Activated CD4-positive, alpha-beta T cell treated with anti-CD3 and anti-CD28 coated beads, Interleukin-2, amount 10 ng/mL, durations not matched to agents 7 days and 5 days (primary cell): ENCODE measurements around the gene CLDN6. TPM values are rescaled to one million over a fixed set of nuclear protein-coding genes. Genes with fewer than 3 reads are reported as not detected.

Experiments
- CTCF ChIA-PET: fragments of 350-600 bp; sonication (Branson Sonifier 250); formaldehyde crosslinking; loops from one replicate; lab custom pipeline; 2021; ENCODE audit warnings: antibody characterized with exemption; lab: Charles Lee
- POLR2A ChIA-PET: fragments of 350-600 bp; sonication (Branson Sonifier 250); formaldehyde crosslinking; loops from one replicate; lab custom pipeline; 2021; ENCODE audit warnings: antibody characterized with exemption; lab: Charles Lee
- DNase-seq: peaks from one replicate; pipeline ENCODE4 v3.0.0-alpha.2; 2020
- H3K27ac Mint-ChIP-seq: one replicate; pipeline ENCODE4 v1.8.0; 2021; ENCODE audit warnings: mild to moderate bottlenecking, moderate library complexity, mixed read lengths
- H3K27me3 Mint-ChIP-seq: one replicate; pipeline ENCODE4 v1.8.0; 2021; ENCODE audit warnings: mixed read lengths
- H3K36me3 Mint-ChIP-seq: one replicate; pipeline ENCODE4 v1.8.0; 2021; ENCODE audit warnings: low read depth, mixed read lengths
- H3K4me1 Mint-ChIP-seq: one replicate; pipeline ENCODE4 v1.8.0; 2021; ENCODE audit warnings: mixed read lengths
- H3K4me3 Mint-ChIP-seq: one replicate; pipeline ENCODE4 v1.8.0; 2021; ENCODE audit warnings: mild to moderate bottlenecking, moderate library complexity, mixed read lengths
- H3K9me3 Mint-ChIP-seq: one replicate; pipeline ENCODE4 v1.8.0; 2021; ENCODE audit warnings: mixed read lengths
- total RNA-seq, 2 experiments: library from RNA; stranded (reverse); gene quantifications; one replicate each; pipeline ENCODE4 v1.2.3, GENCODE V29; 2021

CLDN6 gene
- total RNA-seq, 2 experiments from 2014 or later, result not detected

GRCh38 chr16:3007059-3007956 is 10.7 kb downstream of the CLDN6 start:
- CTCF ChIA-PET, result interaction anchor here (0.9 to 2.6 kb wide), 4 partner anchors 13 to 51 kb away, joined by 3 to 15 read pairs (median 6); partner anchors contain the start of gene TNFRSF12A
- H3K36me3 Mint-ChIP-seq, result no peaks in the 10 kb centered on the region
- H3K4me1 Mint-ChIP-seq, result peaks cover 33% of the 10 kb centered on the region
- peaks cover 25% of the 10 kb centered on the region for H3K27me3 Mint-ChIP-seq
- H3K4me3 Mint-ChIP-seq, result no peak overlapping the region
- no peak overlapping the region for H3K27ac Mint-ChIP-seq
- DNase-seq, result no peak
- POLR2A ChIA-PET, result interaction anchor here (0.7 kb wide), 1 partner anchor 26 kb away, joined by 3 read pairs; no protein-coding TSS in a partner anchor
- no peaks in the 10 kb centered on the region for H3K9me3 Mint-ChIP-seq

- DNase-seq, result no peak
- Mint-ChIP-seq H3K36me3 (no peaks in the 10 kb centered on the region), H3K9me3 (no peaks in the 10 kb centered on the region), H3K4me3 (peak overlapping the region; percentile 73), H3K4me1 (peaks cover 33% of the 10 kb centered on the region), H3K27me3 (peaks cover 21% of the 10 kb centered on the region), H3K27ac (no peak overlapping the region)
- ChIA-PET CTCF (interaction anchor here (0.7 to 2.2 kb wide), 6 partner anchors 15 to 43 kb away, joined by 3 to 8 read pairs (median 6); partner anchors contain the start of gene TNFRSF12A), POLR2A (no interaction called here)
Measured at GRCh38 chr16:3004781-3005284, 13.2 kb downstream of the CLDN6 start.

- Mint-ChIP-seq H3K27ac (no peak overlapping the region), H3K4me3 (no peak overlapping the region), H3K4me1 (peaks cover 33% of the 10 kb centered on the region), H3K9me3 (no peaks in the 10 kb centered on the region), H3K27me3 (peaks cover 21% of the 10 kb centered on the region), H3K36me3 (no peaks in the 10 kb centered on the region)
- ChIA-PET POLR2A (no interaction called here), CTCF (interaction anchor here (0.6 to 2.2 kb wide), 19 partner anchors 10 to 719 kb away, joined by 3 to 8 read pairs (median 5); partner anchors contain the start of genes PKMYT1 and TNFRSF12A)
- DNase-seq, result no peak
Measured at GRCh38 chr16:3004319-3004718, 13.7 kb downstream of the CLDN6 start.

GRCh38 chr16:3003582-3004270 is 14.3 kb downstream of the CLDN6 start:
- peaks cover 23% of the 10 kb centered on the region for H3K27me3 Mint-ChIP-seq
- ChIA-PET CTCF (interaction anchor here (0.6 to 2.1 kb wide), 17 partner anchors 9 to 720 kb away, joined by 3 to 8 read pairs (median 5); partner anchors contain the start of genes PKMYT1 and TNFRSF12A), POLR2A (no interaction called here)
- no peaks in the 10 kb centered on the region for H3K9me3 Mint-ChIP-seq
- DNase-seq, result peak; percentile 98
- H3K4me1 Mint-ChIP-seq, result peaks cover 31% of the 10 kb centered on the region
- H3K27ac Mint-ChIP-seq, result no peak overlapping the region
- H3K36me3 Mint-ChIP-seq, result no peaks in the 10 kb centered on the region
- peak overlapping the region; percentile 66 for H3K4me3 Mint-ChIP-seq

GRCh38 chr16:3001316-3001715 is 16.7 kb downstream of the CLDN6 start:
- H3K9me3 Mint-ChIP-seq, result no peaks in the 10 kb centered on the region
- no peak overlapping the region for H3K27ac Mint-ChIP-seq
- peaks cover 10% of the 10 kb centered on the region for H3K27me3 Mint-ChIP-seq
- peaks cover 12% of the 10 kb centered on the region for H3K4me1 Mint-ChIP-seq
- H3K36me3 Mint-ChIP-seq, result no peaks in the 10 kb centered on the region
- ChIA-PET POLR2A (no interaction called here), CTCF (interaction anchor here (1.2 to 1.4 kb wide), 4 partner anchors 11 to 28 kb away, joined by 3 to 5 read pairs (median 3); no protein-coding TSS in a partner anchor)
- DNase-seq, result no peak
- no peak overlapping the region for H3K4me3 Mint-ChIP-seq

GRCh38 chr16:3000540-3000939 is 17.4 kb downstream of the CLDN6 start:
- Mint-ChIP-seq H3K9me3 (no peaks in the 10 kb centered on the region), H3K4me1 (peaks cover 9% of the 10 kb centered on the region), H3K27me3 (peaks cover 6% of the 10 kb centered on the region), H3K4me3 (no peak overlapping the region), H3K27ac (no peak overlapping the region), H3K36me3 (no peaks in the 10 kb centered on the region)
- POLR2A ChIA-PET, result interaction anchor here (0.6 kb wide), 1 partner anchor 24 kb away, joined by 3 read pairs; no protein-coding TSS in a partner anchor
- CTCF ChIA-PET, result interaction anchor here (1.0 to 1.5 kb wide), 5 partner anchors 10 to 27 kb away, joined by 3 to 5 read pairs (median 3); a partner anchor contains a TSS
- no peak for DNase-seq

- Mint-ChIP-seq H3K4me1 (peaks cover 8% of the 10 kb centered on the region), H3K27ac (no peak overlapping the region), H3K9me3 (no peaks in the 10 kb centered on the region), H3K36me3 (no peaks in the 10 kb centered on the region), H3K27me3 (peaks cover 5% of the 10 kb centered on the region), H3K4me3 (no peak overlapping the region)
- DNase-seq, result no peak
- POLR2A ChIA-PET, result no interaction called here
- CTCF ChIA-PET, result interaction anchor here (0.6 to 1.5 kb wide), 4 partner anchors 10 to 626 kb away, joined by 3 to 4 read pairs (median 3); a partner anchor contains a TSS
Measured at GRCh38 chr16:2999929-3000328, 18.1 kb downstream of the CLDN6 start.

GRCh38 chr16:2996298-2996697 is 21.7 kb downstream of the CLDN6 start:
- no peaks in the 10 kb centered on the region for H3K4me1 Mint-ChIP-seq
- H3K36me3 Mint-ChIP-seq, result no peaks in the 10 kb centered on the region
- CTCF ChIA-PET, result interaction anchor here (0.5 to 0.8 kb wide), 2 partner anchors 68 to 704 kb away, joined by 3 read pairs; no protein-coding TSS in a partner anchor
- peaks cover 2% of the 10 kb centered on the region for H3K27me3 Mint-ChIP-seq
- no peak overlapping the region for H3K27ac Mint-ChIP-seq
- no peak for DNase-seq
- POLR2A ChIA-PET, result no interaction called here
- no peaks in the 10 kb centered on the region for H3K9me3 Mint-ChIP-seq
- H3K4me3 Mint-ChIP-seq, result no peak overlapping the region

- CTCF ChIA-PET, result interaction anchor here (0.9 kb wide), 1 partner anchor 66 kb away, joined by 3 read pairs; no protein-coding TSS in a partner anchor
- no peaks in the 10 kb centered on the region for H3K4me1 Mint-ChIP-seq
- no peaks in the 10 kb centered on the region for H3K9me3 Mint-ChIP-seq
- no peak for DNase-seq
- no peak overlapping the region for H3K27ac Mint-ChIP-seq
- H3K36me3 Mint-ChIP-seq, result no peaks in the 10 kb centered on the region
- POLR2A ChIA-PET, result no interaction called here
- H3K4me3 Mint-ChIP-seq, result no peak overlapping the region
- H3K27me3 Mint-ChIP-seq, result no peaks in the 10 kb centered on the region
Measured at GRCh38 chr16:2992383-2993081, 25.5 kb downstream of the CLDN6 start.

GRCh38 chr16:2991566-2992261 is 26.3 kb downstream of the CLDN6 start:
- no peak overlapping the region for H3K4me3 Mint-ChIP-seq
- POLR2A ChIA-PET, result no interaction called here
- DNase-seq, result no peak

GRCh38 chr16:2990891-2991290 is 27.1 kb downstream of the CLDN6 start:
- H3K36me3 Mint-ChIP-seq, result no peaks in the 10 kb centered on the region
- no peak overlapping the region for H3K4me3 Mint-ChIP-seq
- CTCF ChIA-PET, result interaction anchor here (1.4 to 2.8 kb wide), 2 partner anchors 10 to 13 kb away, joined by 3 to 8 read pairs; no protein-coding TSS in a partner anchor
- DNase-seq, result no peak
- H3K27ac Mint-ChIP-seq, result no peak overlapping the region
- POLR2A ChIA-PET, result no interaction called here
- H3K9me3 Mint-ChIP-seq, result no peaks in the 10 kb centered on the region
- H3K27me3 Mint-ChIP-seq, result no peaks in the 10 kb centered on the region
- H3K4me1 Mint-ChIP-seq, result no peaks in the 10 kb centered on the region

More at GRCh38 chr16:2991566-2992261, 26.3 kb downstream of the CLDN6 start:
- Mint-ChIP-seq H3K9me3 (no peaks in the 10 kb centered on the region), H3K27ac (no peak overlapping the region), H3K4me1 (no peaks in the 10 kb centered on the region), H3K36me3 (no peaks in the 10 kb centered on the region), H3K27me3 (no peaks in the 10 kb centered on the region)
- CTCF ChIA-PET, result interaction anchor here (0.9 to 2.8 kb wide), 2 partner anchors 12 to 67 kb away, joined by 3 to 8 read pairs; no protein-coding TSS in a partner anchor
